Ovary (tissue), 3 donors: ENCODE measurements around the gene ADARB2.

Source experiments
- CTCF ChIP-seq, 3 donors: fragments of 450-650 bp in 2 of 3; fragments of 200-600 bp in 1 of 3; IDR thresholded peaks; one replicate each; pipeline versions ENCODE4 v1.5.1 to v1.8.0; 2016 to 2022; ENCODE audit warnings: antibody characterized with exemption in 3 of 3, mild to moderate bottlenecking in 1 of 3
- EP300 ChIP-seq: sonication (generic); formaldehyde crosslinking; IDR thresholded peaks from one replicate; pipeline ENCODE4 v1.6.1; 2017; ENCODE audit warnings: antibody characterized with exemption
- POLR2A ChIP-seq: fragments of 450-650 bp; IDR thresholded peaks from one replicate; pipeline ENCODE4 v1.6.1; 2017; ENCODE audit warnings: antibody characterized with exemption, mild to moderate bottlenecking, moderate library complexity
- donor health status: DM: no; HTN: no; CAD: no.

DNA sequence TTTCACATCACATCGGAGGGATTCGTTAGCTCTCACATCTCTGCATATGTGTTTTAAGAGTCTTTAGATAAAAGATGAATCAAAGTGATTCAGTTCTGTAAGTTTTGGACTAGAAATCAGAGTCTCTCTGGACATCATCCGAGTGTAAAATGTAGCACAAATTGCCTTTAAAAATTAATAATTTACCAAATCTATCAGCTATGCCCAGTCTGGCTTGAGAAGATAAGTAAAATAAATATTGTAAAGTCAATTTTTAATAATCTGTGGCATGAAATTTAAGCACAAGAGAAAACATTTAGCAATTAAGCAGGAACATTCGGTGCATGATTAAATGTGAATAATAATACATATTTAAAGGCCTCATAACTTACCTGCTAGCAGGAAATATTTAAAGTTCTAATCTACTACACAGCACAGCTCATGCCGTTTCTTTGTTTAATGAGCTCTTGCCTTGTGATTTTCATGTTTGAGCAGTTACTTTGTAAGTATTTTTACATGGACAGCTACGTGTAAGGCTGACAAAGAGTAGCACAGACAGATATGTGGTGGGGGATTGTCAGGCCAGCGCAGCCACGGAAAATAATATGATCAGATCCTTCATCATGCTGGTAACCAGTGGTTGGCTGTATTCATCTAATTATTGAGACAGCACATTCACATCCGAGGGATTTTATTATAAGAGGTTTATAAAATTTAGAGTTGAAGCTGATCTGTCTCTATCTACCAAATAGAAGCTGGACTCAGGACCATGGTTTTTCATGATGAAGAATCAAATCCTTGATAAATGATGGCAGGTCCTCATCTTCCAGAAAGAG, 317.3 kb downstream of the ADARB2 start:
- no peak for TF ChIP-seq POLR2A
- no peak for TF ChIP-seq CTCF (IDR thresholded peaks at IDR 0.05)
- no peak for TF ChIP-seq EP300
